GM23338 (cell line): ENCODE results near the gene ATF3. TPM values are rescaled to one million over a fixed set of nuclear protein-coding genes. Genes with fewer than 3 reads are reported as not detected.

Source experiments
- ATAC-seq: fragments of 200-7000 bp; cut with Tn5 transposase; 3 replicates; pipeline ENCODE4 v1.9.1; 2020
- DNase-seq: peaks from one replicate; pipeline ENCODE4 v3.0.0-alpha.2; 2015; ENCODE audit warnings: low spot score
- H2AFZ ChIP-seq: fragments of 200-600 bp; sonication (generic); 2 replicates; pipeline ENCODE4 v1.8.0; 2016; ENCODE audit warnings: antibody characterized with exemption, mild to moderate bottlenecking, moderate library complexity
- H3F3A ChIP-seq: fragments of 200-600 bp; sonication (generic); replicated peaks from 2 replicates; pipeline ENCODE4 v1.8.0; 2017; ENCODE audit warnings: antibody characterized with exemption, mixed run types, low read depth
- H3K27ac ChIP-seq: fragments of 200-600 bp; sonication (generic); 2 replicates; pipeline ENCODE4 v1.6.1; 2016; ENCODE audit warnings: low read depth
- H3K27me3 ChIP-seq: fragments of 200-600 bp; sonication (generic); 2 replicates; pipeline ENCODE4 v1.8.0; 2016; ENCODE audit warnings: mild to moderate bottlenecking, mixed run types, moderate library complexity; ENCODE audit not compliant: insufficient read depth
- H3K36me3 ChIP-seq: fragments of 200-600 bp; sonication (generic); 2 replicates; pipeline ENCODE4 v1.8.0; 2016; ENCODE audit warnings: mild to moderate bottlenecking; ENCODE audit not compliant: insufficient read depth
- H3K4me1 ChIP-seq: fragments of 200-600 bp; sonication (generic); 2 replicates; pipeline ENCODE4 v1.8.0; 2016; ENCODE audit warnings: mild to moderate bottlenecking, moderate library complexity; ENCODE audit not compliant: insufficient read depth
- H3K4me2 ChIP-seq: fragments of 200-600 bp; sonication (generic); 2 replicates; pipeline ENCODE4 v1.7.1; 2017; ENCODE audit warnings: mixed run types
- H3K4me3 ChIP-seq: fragments of 200-600 bp; sonication (generic); 2 replicates; pipeline ENCODE4 v1.6.1; 2016; ENCODE audit warnings: mixed run types
- H3K79me2 ChIP-seq: fragments of 200-600 bp; sonication (generic); replicated peaks from 2 replicates; pipeline ENCODE4 v1.8.0; 2017; ENCODE audit warnings: mild to moderate bottlenecking; ENCODE audit not compliant: insufficient read depth
- H3K9me2 ChIP-seq: fragments of 200-600 bp; sonication (generic); 2 replicates; pipeline ENCODE4 v1.8.0; 2017; ENCODE audit not compliant: insufficient read depth
- H4K20me1 ChIP-seq: fragments of 200-600 bp; sonication (generic); replicated peaks from 2 replicates; pipeline ENCODE4 v1.8.0; 2017; ENCODE audit warnings: mild to moderate bottlenecking; ENCODE audit not compliant: insufficient read depth
- H3K27ac Mint-ChIP-seq: 2 replicates; pipeline ENCODE4 v1.8.0; 2020; ENCODE audit warnings: inconsistent platforms, mild to moderate bottlenecking, moderate library complexity, mixed read lengths
- H3K27me3 Mint-ChIP-seq: 3 replicates; pipeline ENCODE4 v1.8.0; 2022; ENCODE audit warnings: low read depth, mild to moderate bottlenecking, moderate library complexity, mixed read lengths, inconsistent platforms; ENCODE audit not compliant: insufficient read depth, poor library complexity
- H3K36me3 Mint-ChIP-seq: 3 replicates; pipeline ENCODE4 v1.8.0; 2021; ENCODE audit warnings: low read depth, mild to moderate bottlenecking, inconsistent platforms, moderate library complexity, mixed read lengths
- H3K4me1 Mint-ChIP-seq: 3 replicates; pipeline ENCODE4 v1.8.0; 2020; ENCODE audit warnings: mild to moderate bottlenecking, inconsistent platforms, mixed read lengths
- H3K4me3 Mint-ChIP-seq: 3 replicates; pipeline ENCODE4 v1.8.0; 2021; ENCODE audit warnings: moderate library complexity, mild to moderate bottlenecking, inconsistent platforms, mixed read lengths
- H3K9me3 Mint-ChIP-seq: 3 replicates; pipeline ENCODE4 v1.8.0; 2020; ENCODE audit warnings: moderate library complexity, mild to moderate bottlenecking, inconsistent platforms, mixed read lengths
- CREB1 ChIP-seq: fragments of 250-450 bp; sonication (Bioruptor Pico); IDR thresholded peaks from 2 replicates; pipeline ENCODE4 v1.5.0; 2020; ENCODE audit warnings: low read depth, mild to moderate bottlenecking, moderate library complexity
- POLR2AphosphoS5 ChIP-seq: IDR thresholded peaks from 2 replicates; pipeline ENCODE4 v1.6.1; 2016; ENCODE audit warnings: antibody characterized with exemption, low read depth
- STAT1 ChIP-seq: IDR thresholded peaks from one replicate; pipeline ENCODE4 v1.6.1; 2016; ENCODE audit warnings: antibody characterized with exemption; ENCODE audit not compliant: unreplicated experiment
- ZNF114 ChIP-seq: fragments of 250-450 bp; sonication (Bioruptor Pico); IDR thresholded peaks from 2 replicates; pipeline ENCODE4 v1.5.0; 2020; ENCODE audit warnings: mild to moderate bottlenecking, moderate library complexity
- polyA plus RNA-seq: library from polyadenylated mRNA; unstranded; fragments of >200 nt; fragmentation: Nextera tagmentation; extraction: Ambion mirVana; gene quantifications from 2 replicates; pipeline ENCODE4 v1.2.1, GENCODE V29; 2016
- total RNA-seq: library from RNA; depleted of rRNA; stranded (reverse); fragments of >200 nt; shearing (Covaris generic); gene quantifications from 2 replicates; pipeline ENCODE4 v1.2.3, GENCODE V29; 2014
- TF ChIP-seq, protein P1 (sequence below): IDR thresholded peaks from 2 replicates; pipeline ENCODE4 v1.6.1; 2016; ENCODE audit warnings: antibody characterized with exemption
- TF ChIP-seq, protein P2 (sequence below), 2 experiments: fragments of 200-600 bp in 1 of 2; sonication (generic) in 1 of 2; conservative IDR thresholded peaks; 2 replicates each; pipeline versions ENCODE4 v1.5.1 to v1.6.1; 2016 to 2017; ENCODE audit warnings: antibody characterized with exemption in 2 of 2, low read depth in 2 of 2, mild to moderate bottlenecking in 2 of 2, moderate library complexity in 1 of 2

Gene ATF3
- total and polyA plus RNA-seq, 2 experiments from 2014 or later, result 12.6 to 17.2 TPM

DNA sequence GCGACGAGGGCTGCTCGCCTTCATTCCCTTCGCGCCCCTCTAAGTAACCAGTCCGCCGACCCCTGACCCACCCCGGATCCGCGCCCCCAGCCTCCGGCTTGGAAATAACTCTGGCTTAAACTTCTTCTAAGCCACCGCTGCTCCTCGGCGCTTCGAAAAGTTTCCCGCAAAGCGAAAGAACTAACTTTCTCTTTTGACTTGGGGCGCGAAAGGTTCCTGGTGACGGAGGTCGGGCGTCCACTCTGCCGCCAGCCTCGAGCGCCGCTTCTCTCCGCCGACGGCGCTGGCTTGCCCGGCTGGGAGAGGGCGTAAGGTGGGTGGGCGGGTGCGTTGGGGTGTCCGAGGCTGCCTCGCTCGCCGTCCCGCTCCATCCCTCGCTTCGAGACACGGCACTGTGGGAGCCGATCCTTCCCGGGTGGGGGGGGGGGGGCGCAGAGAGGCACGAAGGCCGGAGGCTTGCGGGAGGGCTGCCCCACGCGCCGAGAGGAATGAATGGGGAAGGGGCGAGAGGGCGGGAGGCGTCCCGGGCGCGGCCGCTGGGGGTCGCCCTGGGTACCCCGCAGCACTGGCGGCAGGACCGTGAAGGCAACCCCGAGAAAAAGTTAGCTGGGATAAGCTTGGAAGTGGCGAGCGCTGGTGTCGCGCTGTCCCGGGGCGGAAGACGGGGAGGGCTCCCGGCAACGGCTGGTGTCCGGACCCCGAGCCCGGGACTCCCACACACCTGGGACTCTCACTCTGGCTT, 569 bp downstream of the ATF3 start:
- H3K27ac ChIP-seq, result peak overlapping the region; percentile 88
- H3K27me3 ChIP-seq, result peaks cover 56% of the 10 kb centered on the region
- H3K4me1 Mint-ChIP-seq, result peaks cover 69% of the 10 kb centered on the region
- TF ChIP-seq, protein P1, sequence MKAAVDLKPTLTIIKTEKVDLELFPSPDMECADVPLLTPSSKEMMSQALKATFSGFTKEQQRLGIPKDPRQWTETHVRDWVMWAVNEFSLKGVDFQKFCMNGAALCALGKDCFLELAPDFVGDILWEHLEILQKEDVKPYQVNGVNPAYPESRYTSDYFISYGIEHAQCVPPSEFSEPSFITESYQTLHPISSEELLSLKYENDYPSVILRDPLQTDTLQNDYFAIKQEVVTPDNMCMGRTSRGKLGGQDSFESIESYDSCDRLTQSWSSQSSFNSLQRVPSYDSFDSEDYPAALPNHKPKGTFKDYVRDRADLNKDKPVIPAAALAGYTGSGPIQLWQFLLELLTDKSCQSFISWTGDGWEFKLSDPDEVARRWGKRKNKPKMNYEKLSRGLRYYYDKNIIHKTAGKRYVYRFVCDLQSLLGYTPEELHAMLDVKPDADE, result no peak
- TF ChIP-seq, protein P2, sequence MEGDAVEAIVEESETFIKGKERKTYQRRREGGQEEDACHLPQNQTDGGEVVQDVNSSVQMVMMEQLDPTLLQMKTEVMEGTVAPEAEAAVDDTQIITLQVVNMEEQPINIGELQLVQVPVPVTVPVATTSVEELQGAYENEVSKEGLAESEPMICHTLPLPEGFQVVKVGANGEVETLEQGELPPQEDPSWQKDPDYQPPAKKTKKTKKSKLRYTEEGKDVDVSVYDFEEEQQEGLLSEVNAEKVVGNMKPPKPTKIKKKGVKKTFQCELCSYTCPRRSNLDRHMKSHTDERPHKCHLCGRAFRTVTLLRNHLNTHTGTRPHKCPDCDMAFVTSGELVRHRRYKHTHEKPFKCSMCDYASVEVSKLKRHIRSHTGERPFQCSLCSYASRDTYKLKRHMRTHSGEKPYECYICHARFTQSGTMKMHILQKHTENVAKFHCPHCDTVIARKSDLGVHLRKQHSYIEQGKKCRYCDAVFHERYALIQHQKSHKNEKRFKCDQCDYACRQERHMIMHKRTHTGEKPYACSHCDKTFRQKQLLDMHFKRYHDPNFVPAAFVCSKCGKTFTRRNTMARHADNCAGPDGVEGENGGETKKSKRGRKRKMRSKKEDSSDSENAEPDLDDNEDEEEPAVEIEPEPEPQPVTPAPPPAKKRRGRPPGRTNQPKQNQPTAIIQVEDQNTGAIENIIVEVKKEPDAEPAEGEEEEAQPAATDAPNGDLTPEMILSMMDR (conservative IDR thresholded peaks at IDR 0.05; ENCODE audit: low read depth in 2 of 2), result peak; percentile 47 to 83; a peak in 3 of 4 replicates
- 0 out of 2 replicates have a peak, but pooled peaks have one; percentile 3 for TF ChIP-seq CREB1 (CRISPR knock-in tag)
- ATAC-seq (peak; percentile 56), DNase-seq (peak; percentile 80)
- peaks cover 4% of the 10 kb centered on the region; the same call in 1 of the 2 replicates for H3K9me2 ChIP-seq
- peaks cover 18% of the 10 kb centered on the region for H4K20me1 ChIP-seq
- peaks cover 63% of the 10 kb centered on the region for H3K4me1 ChIP-seq
- H3K9me3 Mint-ChIP-seq, result no peaks in the 10 kb centered on the region
- H3K4me3 Mint-ChIP-seq, result peak overlapping the region; percentile 93
- peak overlapping the region; percentile 86 for H3K4me3 ChIP-seq
- H3K27me3 Mint-ChIP-seq, result peaks cover 49% of the 10 kb centered on the region
- H3K79me2 ChIP-seq, result peaks cover 47% of the 10 kb centered on the region
- no peak overlapping the region for H2AFZ ChIP-seq
- H3K36me3 Mint-ChIP-seq, result peaks cover 7% of the 10 kb centered on the region; the same call in 1 of the 3 replicates
- H3K36me3 ChIP-seq, result no peaks in the 10 kb centered on the region
- peak overlapping the region; percentile 92 for H3K4me2 ChIP-seq
- H3K27ac Mint-ChIP-seq, result peak overlapping the region; percentile 92
- H3F3A ChIP-seq, result no peaks in the 10 kb centered on the region; the same call in 1 of the 2 replicates

DNA sequence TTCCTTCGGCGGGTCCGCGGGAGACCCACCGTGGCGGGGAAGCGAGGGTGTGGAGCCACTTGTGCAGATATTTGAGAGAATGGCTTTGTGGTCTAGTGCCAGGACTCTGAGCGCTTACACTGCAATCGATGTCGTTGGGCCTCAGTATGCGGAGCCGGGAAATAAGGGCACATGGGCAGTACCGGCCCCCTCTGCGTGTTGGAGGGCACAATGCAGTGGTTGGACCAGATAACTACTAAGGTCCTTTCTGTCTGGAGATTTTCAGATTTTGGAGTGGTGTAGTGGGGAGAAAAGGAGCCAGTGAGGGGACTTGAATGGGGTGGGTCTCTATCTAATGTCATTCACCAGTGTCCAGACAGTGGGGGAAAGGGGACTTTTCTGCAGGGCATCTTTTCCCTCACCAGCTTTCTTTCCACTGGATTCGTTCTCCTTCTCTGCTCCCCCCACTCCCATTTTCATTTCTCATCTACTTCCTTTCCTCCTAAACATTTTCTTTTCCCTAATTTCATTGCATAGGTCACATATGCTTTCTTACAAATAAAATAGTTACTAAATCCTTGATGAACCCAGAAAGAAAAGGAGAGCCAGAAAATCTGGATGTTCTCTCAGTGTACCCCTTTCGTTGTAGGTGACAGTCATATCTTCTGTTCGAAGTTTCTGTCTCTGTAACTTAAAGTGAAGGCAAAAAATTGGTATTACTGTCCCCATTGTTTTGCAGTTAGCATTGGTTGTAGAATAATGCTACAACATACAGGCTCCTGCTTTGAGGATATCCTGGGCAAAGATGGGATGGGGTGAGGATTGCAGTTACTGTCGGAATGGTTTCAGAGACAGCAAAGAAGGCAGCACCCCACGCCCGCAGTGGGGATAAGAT, 1.4 kb downstream of the ATF3 start:
- peaks cover 49% of the 10 kb centered on the region for H3K27me3 ChIP-seq
- Mint-ChIP-seq H3K4me1 (peaks cover 73% of the 10 kb centered on the region), H3K9me3 (no peaks in the 10 kb centered on the region), H3K27ac (no peak overlapping the region), H3K4me3 (peak overlapping the region; percentile 93), H3K36me3 (peaks cover 11% of the 10 kb centered on the region), H3K27me3 (peaks cover 46% of the 10 kb centered on the region)
- no peak overlapping the region for H2AFZ ChIP-seq
- peaks cover 67% of the 10 kb centered on the region for H3K4me1 ChIP-seq
- DNase-seq (no peak), ATAC-seq (peak; percentile 0)
- H3K4me2 ChIP-seq, result peak overlapping the region; percentile 92
- no peaks in the 10 kb centered on the region; the same call in 1 of the 2 replicates for H3F3A ChIP-seq
- H3K27ac ChIP-seq, result no peak overlapping the region
- peaks cover 18% of the 10 kb centered on the region for H4K20me1 ChIP-seq
- H3K4me3 ChIP-seq, result peak overlapping the region; percentile 86
- peaks cover 2% of the 10 kb centered on the region; the same call in 1 of the 2 replicates for H3K36me3 ChIP-seq
- peaks cover 55% of the 10 kb centered on the region for H3K79me2 ChIP-seq
- H3K9me2 ChIP-seq, result no peaks in the 10 kb centered on the region
- TF ChIP-seq CREB1 (CRISPR knock-in tag) (no peak), STAT1 (no peak), POLR2AphosphoS5 (no peak), ZNF114 (CRISPR knock-in tag) (no peak)
- TF ChIP-seq, protein P2 (conservative IDR thresholded peaks at IDR 0.05; ENCODE audit: low read depth in 2 of 2), result 0 out of 4 replicates have a peak, but pooled peaks of 1 of the 2 experiments have one; percentile 4
